HEK293 (cell line): Measurements from ENCODE around the gene NPHP4.
A peak's percentile ranks its signal among the peaks of the same experiment; 100 is the strongest.

Experiments
- CTCF ChIA-PET: fragments of 350-600 bp; formaldehyde crosslinking; extraction: SDS; loops from one replicate; lab custom pipeline; 2021; ENCODE audit warnings: antibody characterized with exemption; lab: Yijun Ruan, JAX
- POLR2A ChIA-PET: fragments of 300-600 bp; formaldehyde crosslinking; extraction: SDS; loops from one replicate; lab custom pipeline; 2020; ENCODE audit warnings: antibody characterized with exemption, inconsistent platforms; lab: Yijun Ruan, JAX
- H3K27ac ChIP-seq: fragments of 200-500 bp; sonication (Bioruptor generic); 2 replicates; pipeline ENCODE4 v1.5.1; 2014; ENCODE audit warnings: low read depth, low read length, control low read depth, inconsistent platforms; ENCODE audit errors: extremely low read depth
- H3K36me3 ChIP-seq, 2 experiments: fragments of 200-500 bp in 1 of 2; sonication (Bioruptor generic) in 1 of 2; 1 replicate in 1 of 2; 2 replicates in 1 of 2; pipeline ENCODE4 v1.5.1; 2014 to 2017; ENCODE audit warnings: inconsistent platforms in 2 of 2, low read length in 2 of 2; ENCODE audit not compliant: control insufficient read depth in 2 of 2, insufficient read depth in 1 of 2
- H3K4me1 ChIP-seq: fragments of 200-500 bp; sonication (Bioruptor generic); 2 replicates; pipeline ENCODE4 v1.5.1; 2014; ENCODE audit warnings: mild to moderate bottlenecking, low read length, inconsistent platforms; ENCODE audit not compliant: control insufficient read depth, insufficient read depth
- H3K4me3 ChIP-seq: 2 replicates; pipeline ENCODE4 v1.5.1; 2011; ENCODE audit warnings: low read depth, mild to moderate bottlenecking, control low read depth, low read length, moderate library complexity
- H3K9me3 ChIP-seq: fragments of 200-500 bp; sonication (Bioruptor generic); 2 replicates; pipeline ENCODE4 v1.5.1; 2014; ENCODE audit warnings: low read depth, low read length, inconsistent platforms; ENCODE audit not compliant: control insufficient read depth, insufficient read depth
- HOXC10 ChIP-seq: sonication (generic); formaldehyde crosslinking; IDR thresholded peaks from 2 replicates; pipeline ENCODE4 v1.8.1; 2023; ENCODE audit warnings: mild to moderate bottlenecking, missing genetic modification reagents
- KLF1 ChIP-seq: fragments of 450-650 bp; formaldehyde crosslinking; IDR thresholded peaks from 2 replicates; pipeline ENCODE4 v1.5.1; 2016; ENCODE audit warnings: missing biosample characterization, missing genetic modification characterization
- KLF16 ChIP-seq: fragments of 450-650 bp; formaldehyde crosslinking; IDR thresholded peaks from 2 replicates; pipeline ENCODE4 v1.5.1; 2017; ENCODE audit warnings: missing biosample characterization, missing genetic modification characterization
- KLF9 ChIP-seq: fragments of 450-650 bp; formaldehyde crosslinking; IDR thresholded peaks from 2 replicates; pipeline ENCODE4 v1.5.1; 2016; ENCODE audit warnings: missing biosample characterization, missing genetic modification characterization, low read depth
- SP2 ChIP-seq: fragments of 450-650 bp; formaldehyde crosslinking; IDR thresholded peaks from 2 replicates; pipeline ENCODE4 v1.5.1; 2016; ENCODE audit warnings: missing biosample characterization, missing genetic modification characterization
- SP3 ChIP-seq: fragments of 450-650 bp; formaldehyde crosslinking; IDR thresholded peaks from 2 replicates; pipeline ENCODE4 v1.5.1; 2016; ENCODE audit warnings: missing biosample characterization, missing genetic modification characterization
- ZBTB6 ChIP-seq: fragments of 450-650 bp; formaldehyde crosslinking; IDR thresholded peaks from 2 replicates; pipeline ENCODE4 v1.5.1; 2017; ENCODE audit warnings: missing biosample characterization, missing genetic modification characterization
- ZIC2 ChIP-seq: fragments of 450-650 bp; formaldehyde crosslinking; IDR thresholded peaks from 2 replicates; pipeline ENCODE4 v1.5.1; 2016; ENCODE audit warnings: missing biosample characterization, missing genetic modification characterization
- ZNF274 ChIP-seq, 2 experiments: fragments of 200-500 bp in 1 of 2; fragments of 450-650 bp in 1 of 2; sonication (Bioruptor generic) in 1 of 2; formaldehyde crosslinking in 1 of 2; IDR thresholded peaks; 2 replicates each; pipeline versions ENCODE4 v1.5.1 to v1.6.1; 2014 to 2016; ENCODE audit warnings: borderline replicate concordance in 1 of 2, inconsistent platforms in 1 of 2, low read length in 1 of 2, missing biosample characterization in 1 of 2, missing genetic modification characterization in 1 of 2
- ZNF280D ChIP-seq: fragments of 450-650 bp; formaldehyde crosslinking; IDR thresholded peaks from 2 replicates; pipeline ENCODE4 v1.5.1; 2016; ENCODE audit warnings: missing biosample characterization, missing genetic modification characterization
- ZNF362 ChIP-seq: fragments of 450-650 bp; formaldehyde crosslinking; IDR thresholded peaks from 2 replicates; pipeline ENCODE4 v1.5.1; 2016; ENCODE audit warnings: missing biosample characterization, missing genetic modification characterization
- ZNF37A ChIP-seq: fragments of 450-650 bp; IDR thresholded peaks from 2 replicates; pipeline ENCODE4 v1.5.1; 2018; ENCODE audit warnings: missing biosample characterization, missing genetic modification characterization
- ZNF514 ChIP-seq: fragments of 450-650 bp; formaldehyde crosslinking; IDR thresholded peaks from 2 replicates; pipeline ENCODE4 v1.5.1; 2016; ENCODE audit warnings: missing biosample characterization, missing genetic modification characterization
- ZNF600 ChIP-seq: fragments of 450-650 bp; formaldehyde crosslinking; IDR thresholded peaks from 2 replicates; pipeline ENCODE4 v1.5.1; 2016; ENCODE audit warnings: missing biosample characterization, missing genetic modification characterization
- ZNF747 ChIP-seq: fragments of 450-650 bp; formaldehyde crosslinking; IDR thresholded peaks from 2 replicates; pipeline ENCODE4 v1.5.1; 2016; ENCODE audit warnings: missing biosample characterization, missing genetic modification characterization
- ZNF777 ChIP-seq: fragments of 450-650 bp; formaldehyde crosslinking; IDR thresholded peaks from 2 replicates; pipeline ENCODE4 v1.5.1; 2017; ENCODE audit warnings: missing biosample characterization, missing genetic modification characterization, borderline replicate concordance

Gene NPHP4

GRCh38 chr1:5992814-5993555 is 760 bp upstream of the NPHP4 start (continued):
- TF ChIP-seq ZNF280D, result no peak
- no peak for TF ChIP-seq ZNF514
- TF ChIP-seq ZNF362 (tag by site-specific recombination), result no peak
- TF ChIP-seq ZNF274 (IDR thresholded peaks at IDR 0.05; ENCODE audit: low read length), result no peak
- TF ChIP-seq ZNF274 (tag by site-specific recombination; IDR thresholded peaks at IDR 0.05; ENCODE audit: borderline replicate concordance), result no peak

- H3K27ac ChIP-seq, result peak overlapping the region; percentile 52; the same call in 1 of the 2 replicates
- TF ChIP-seq ZNF37A (tag by site-specific recombination) (no peak), SP3 (tag by site-specific recombination) (peak; percentile 14; the same call in 1 of the 2 replicates), ZNF600 (tag by site-specific recombination) (0 out of 2 replicates have a peak, but pooled peaks have one; percentile 11), SP2 (tag by site-specific recombination) (0 out of 2 replicates have a peak, but pooled peaks have one; percentile 17), ZIC2 (tag by site-specific recombination) (no peak), ZNF362 (tag by site-specific recombination) (no peak), ZNF747 (tag by site-specific recombination) (no peak), ZBTB6 (tag by site-specific recombination) (0 out of 2 replicates have a peak, but pooled peaks have one; percentile 6), KLF1 (peak; percentile 24; the same call in 1 of the 2 replicates), KLF9 (tag by site-specific recombination) (peak; percentile 63), ZNF777 (tag by site-specific recombination) (peak; percentile 56; the same call in 1 of the 2 replicates), KLF16 (0 out of 2 replicates have a peak, but pooled peaks have one; percentile 6), HOXC10 (CRISPR knock-in tag) (no peak)
- CTCF ChIA-PET, result interaction anchor here (2.6 kb wide), 1 partner anchor 11 kb away, joined by 12 read pairs; no protein-coding TSS in a partner anchor
- POLR2A ChIA-PET, result interaction anchor here (0.6 to 2.3 kb wide), 3 partner anchors 9 to 15 kb away, joined by 4 to 11 read pairs (median 9); no protein-coding TSS in a partner anchor
- H3K36me3 ChIP-seq, result peaks cover 0 to 8% of the 10 kb centered on the region in 2 experiments; a peak in 1 of 3 replicates
- peak overlapping the region; percentile 77 for H3K4me3 ChIP-seq
- no peaks in the 10 kb centered on the region for H3K4me1 ChIP-seq
- H3K9me3 ChIP-seq, result no peaks in the 10 kb centered on the region
Observed at GRCh38 chr1:5991381-5992025, 722 bp downstream of the NPHP4 start.
